ENCODE measurements around the gene ACACA. TPM values are rescaled to one million over a fixed set of nuclear protein-coding genes. Genes with fewer than 3 reads are reported as not detected.
"Not testable (repeated sequence)": the region's sequence is repeated elsewhere in the genome, so short reads cannot be mapped to it uniquely, and the experiment has no call there.

Gene ACACA
- total RNA-seq, 1 donor from 2014 or later: 29.2 TPM

GRCh38 chr17:37393352-37393751, 13.3 kb downstream of the ACACA start:
- DNase-seq (ENCODE audit: low read depth in 2 of 2): no peak

GRCh38 chr17:37392024-37392590, 14.5 kb downstream of the ACACA start:
- no peak for DNase-seq (ENCODE audit: low read depth in 2 of 2)

- no peak for DNase-seq (ENCODE audit: low read depth in 2 of 2)
These were observed 15.5 kb downstream of the ACACA start for GRCh38 chr17:37391146-37391545.

DNA sequence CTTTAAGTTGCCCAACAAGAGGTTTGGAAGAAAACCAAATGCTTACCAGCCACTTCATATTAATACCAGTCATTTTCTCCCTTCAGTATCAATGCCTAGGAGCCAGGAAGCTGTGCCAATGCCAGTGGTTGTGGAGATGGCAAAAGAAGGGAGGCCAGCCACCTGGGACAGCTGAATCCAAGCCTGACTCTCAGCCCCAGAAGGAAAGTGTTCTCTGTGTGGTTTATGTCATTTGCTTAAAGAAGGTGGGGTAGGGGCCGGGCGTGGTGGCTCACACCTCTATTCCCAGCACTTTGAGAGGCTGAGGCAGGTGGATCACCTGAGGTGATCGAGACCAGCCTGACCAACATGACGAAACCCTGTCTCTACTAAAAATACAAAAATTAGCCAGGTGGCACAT, 17.5 kb downstream of the ACACA start:
- DNase-seq (ENCODE audit: low read depth in 2 of 2): no peak

- DNase-seq (ENCODE audit: low read depth in 2 of 2): peak in 1 of 2 donors; percentile 32
These were observed 18.4 kb downstream of the ACACA start for GRCh38 chr17:37388266-37388665.

GRCh38 chr17:37386462-37386861, 20.2 kb downstream of the ACACA start:
- no peak for DNase-seq (ENCODE audit: low read depth in 2 of 2)

DNA sequence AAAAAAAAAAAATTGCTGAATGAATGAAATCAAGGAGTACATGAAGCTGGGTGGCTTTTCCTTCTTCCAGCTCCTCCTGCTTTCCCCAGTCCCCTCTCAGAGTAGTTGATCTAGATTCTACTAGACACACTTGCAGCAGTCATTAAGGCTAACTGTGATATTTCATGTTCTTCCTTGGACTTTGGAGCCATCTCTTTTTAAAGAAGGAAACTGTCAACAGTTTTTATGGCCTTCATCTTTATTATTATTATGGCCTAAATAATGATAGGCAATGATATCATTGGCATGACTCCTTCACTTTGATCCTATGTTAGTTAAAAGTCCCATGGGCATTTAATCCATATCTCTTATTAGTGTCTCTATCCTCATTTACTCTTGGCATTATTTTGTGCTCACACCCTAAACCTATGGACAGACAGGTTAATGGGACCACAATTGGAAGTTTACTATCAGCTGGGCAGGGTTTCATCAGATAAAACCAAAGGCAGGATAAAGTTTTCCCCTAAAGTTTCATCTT, 21.1 kb downstream of the ACACA start:
- DNase-seq (ENCODE audit: low read depth in 2 of 2): no peak

- DNase-seq (ENCODE audit: low read depth in 2 of 2): peak; percentile 17 to 33
These were observed 22.0 kb downstream of the ACACA start for GRCh38 chr17:37384560-37385149.

- DNase-seq (ENCODE audit: low read depth in 2 of 2): no peak
These were observed 24.6 kb downstream of the ACACA start for GRCh38 chr17:37382056-37382455.

DNA sequence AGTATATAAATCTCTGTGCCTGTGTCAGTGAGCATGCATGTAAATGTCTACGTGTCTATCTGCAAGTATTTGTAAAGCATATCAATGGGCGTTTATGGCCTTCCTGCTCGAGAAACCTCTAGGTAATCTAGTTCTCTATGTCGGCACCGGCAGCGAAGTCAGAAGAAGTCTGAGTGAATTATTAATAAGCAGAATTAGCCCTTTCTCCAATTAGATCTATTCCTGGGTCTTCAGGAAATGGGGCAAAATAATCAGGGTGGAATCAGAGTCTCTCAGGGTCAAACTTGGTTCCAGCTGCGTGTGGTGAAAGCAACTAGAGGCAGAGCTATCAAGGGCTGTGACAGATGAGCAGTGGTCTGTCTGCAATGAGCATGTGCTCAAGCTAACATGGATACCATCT, 30.9 kb downstream of the ACACA start, which contains the start of gene C17orf78:
Gene C17orf78, plus strand, starts transcription at position 280 of the 400 bp plus-strand sequence. Its CDS starts 108 bp downstream, at position 388.
- no peak for DNase-seq (ENCODE audit: low read depth in 2 of 2)

GRCh38 chr17:37373530-37374159, 33.0 kb downstream of the ACACA start:
- peak; percentile 86 to 90 for DNase-seq (ENCODE audit: low read depth in 2 of 2)

DNA sequence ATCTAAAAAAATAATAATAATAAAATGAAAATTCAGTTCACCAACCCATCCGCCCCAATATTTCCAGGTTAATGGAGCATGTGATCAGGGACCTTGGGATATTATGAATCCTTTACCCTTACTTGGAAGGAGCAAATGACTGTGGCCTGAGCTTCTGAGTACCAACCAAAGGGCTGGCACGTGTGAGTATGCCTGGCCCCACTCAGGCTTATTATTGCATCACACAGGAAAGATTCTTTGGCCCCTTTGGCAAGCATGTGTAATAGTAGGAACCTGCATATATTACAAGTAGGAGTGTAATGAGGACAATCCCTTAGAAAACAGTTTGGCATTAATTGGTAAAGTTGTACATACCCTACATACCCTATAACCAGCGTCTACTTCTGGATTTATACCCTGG, 38.1 kb downstream of the ACACA start:
- peak in 1 of 2 donors; percentile 51 for DNase-seq (ENCODE audit: low read depth in 2 of 2)

GRCh38 chr17:37365589-37365988, 41.0 kb downstream of the ACACA start:
- DNase-seq (ENCODE audit: low read depth in 2 of 2): no peak

- no peak for DNase-seq (ENCODE audit: low read depth in 2 of 2)
These were observed 45.1 kb downstream of the ACACA start for GRCh38 chr17:37361543-37361942.

- DNase-seq (ENCODE audit: low read depth in 2 of 2): peak in 1 of 2 donors; percentile 25
These were observed 46.0 kb downstream of the ACACA start for GRCh38 chr17:37360632-37361031.

DNA sequence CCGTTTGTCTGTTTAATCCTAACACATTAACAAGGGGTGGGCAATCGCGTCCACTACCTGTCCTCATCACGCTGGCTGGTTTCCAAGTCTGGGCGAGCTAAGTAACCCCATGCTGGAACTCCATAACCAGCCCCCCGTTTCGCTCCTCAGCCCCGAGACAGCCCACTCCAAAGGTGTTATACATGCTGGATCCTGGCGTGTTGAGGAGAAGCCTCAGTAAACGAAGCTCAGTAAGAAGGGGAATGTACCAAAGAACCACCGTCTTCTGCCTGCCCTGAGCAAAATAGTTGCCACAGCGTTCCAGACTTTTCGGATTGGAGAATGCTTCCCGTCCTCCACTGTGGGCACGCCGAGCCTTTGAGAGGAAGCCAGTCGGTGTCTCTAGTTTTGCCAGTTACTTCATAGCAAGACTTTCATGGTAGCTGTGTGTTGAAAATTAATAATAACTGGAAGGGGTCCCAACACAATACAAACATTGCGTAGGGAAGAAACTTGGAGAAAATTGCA, 46.9 kb downstream of the ACACA start:
- DNase-seq (ENCODE audit: low read depth in 2 of 2): no peak

GRCh38 chr17:37358830-37359681, 47.6 kb downstream of the ACACA start:
- peak; percentile 92 to 96 for DNase-seq (ENCODE audit: low read depth in 2 of 2)

GRCh38 chr17:37358098-37358829, 48.4 kb downstream of the ACACA start:
- peak; percentile 59 to 61 for DNase-seq (ENCODE audit: low read depth in 2 of 2)

DNA sequence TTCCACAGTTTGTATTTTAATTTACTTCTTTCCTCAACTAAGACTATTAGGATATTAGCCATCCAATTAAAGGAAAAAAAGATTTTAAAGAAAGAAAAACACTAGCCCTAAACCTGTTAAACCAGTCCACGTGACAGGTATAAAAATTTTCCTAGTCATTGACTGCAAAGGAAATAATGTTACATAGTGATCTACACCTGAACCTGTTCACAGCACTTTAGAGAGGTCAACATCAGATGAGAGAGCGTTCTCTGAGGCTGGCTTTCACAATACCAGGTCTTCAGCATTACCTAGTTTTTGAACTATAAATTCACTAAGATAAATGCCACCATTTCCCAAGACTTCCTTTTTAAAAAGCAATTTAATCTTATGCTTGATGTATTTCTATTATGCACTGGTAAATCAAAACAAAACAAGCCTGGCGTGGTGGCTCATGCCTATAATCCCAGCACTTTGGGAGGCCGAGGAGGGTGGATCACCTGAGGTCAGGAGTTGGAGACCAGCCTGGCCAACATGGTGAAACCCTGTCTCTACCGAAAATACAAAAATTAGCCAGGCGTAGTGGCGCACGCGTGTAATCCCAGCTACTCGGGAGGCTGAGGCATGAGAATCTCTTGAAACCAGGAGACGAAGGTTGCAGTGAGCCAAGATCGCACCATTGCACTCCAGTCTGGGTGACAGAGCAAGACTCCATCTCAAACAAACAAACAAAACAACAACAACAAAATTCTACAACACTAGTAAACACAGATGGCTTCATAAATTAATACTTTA, 49.7 kb downstream of the ACACA start:
- DNase-seq (ENCODE audit: low read depth in 2 of 2): not testable (repeated sequence)

DNA sequence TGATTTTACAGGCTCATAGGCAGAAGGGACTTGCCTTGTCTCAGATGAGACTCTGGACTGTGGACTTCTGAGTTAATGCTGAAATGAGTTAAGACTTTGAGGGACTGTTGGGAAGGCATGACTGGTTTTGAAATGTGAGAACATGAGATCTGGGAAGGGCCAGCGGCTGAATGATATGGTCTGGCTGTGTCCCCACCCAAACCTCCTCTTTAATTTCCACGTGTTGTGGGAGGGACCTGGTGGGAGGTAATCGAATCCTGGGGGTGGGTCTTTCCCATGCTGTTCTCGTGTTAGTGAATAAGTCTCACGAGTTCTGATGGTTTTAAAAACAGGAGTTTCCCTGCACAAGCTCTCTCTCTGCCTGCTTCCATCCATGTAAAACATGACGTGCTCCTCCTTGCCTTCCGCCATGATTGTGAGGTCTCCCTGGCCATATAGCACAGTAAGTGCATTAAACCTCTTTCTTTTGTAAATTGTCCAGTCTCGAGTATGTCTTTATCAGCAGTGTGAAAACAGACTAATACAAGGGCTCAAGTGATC, 59.7 kb downstream of the ACACA start:
- DNase-seq (ENCODE audit: low read depth in 2 of 2): not testable (repeated sequence)
